22Rv1 (cell line): ENCODE measurements around the gene AANAT.
"Not testable (repeated sequence)": the region's sequence is repeated elsewhere in the genome, so short reads cannot be mapped to it uniquely, and the experiment has no call there.

Experiments used
- H3K27ac ChIP-seq: fragments of 450-650 bp; 2 replicates; pipeline ENCODE4 v1.5.1; 2017
- ZFX ChIP-seq: fragments of 450-650 bp; IDR thresholded peaks from 2 replicates; pipeline ENCODE4 v1.6.1; 2017; ENCODE audit warnings: antibody characterized with exemption, borderline replicate concordance
- TF ChIP-seq, protein P1 (sequence below): fragments of 450-650 bp; IDR thresholded peaks from 2 replicates; pipeline ENCODE4 v1.5.1; 2017; ENCODE audit warnings: mild to moderate bottlenecking

AANAT gene

DNA sequence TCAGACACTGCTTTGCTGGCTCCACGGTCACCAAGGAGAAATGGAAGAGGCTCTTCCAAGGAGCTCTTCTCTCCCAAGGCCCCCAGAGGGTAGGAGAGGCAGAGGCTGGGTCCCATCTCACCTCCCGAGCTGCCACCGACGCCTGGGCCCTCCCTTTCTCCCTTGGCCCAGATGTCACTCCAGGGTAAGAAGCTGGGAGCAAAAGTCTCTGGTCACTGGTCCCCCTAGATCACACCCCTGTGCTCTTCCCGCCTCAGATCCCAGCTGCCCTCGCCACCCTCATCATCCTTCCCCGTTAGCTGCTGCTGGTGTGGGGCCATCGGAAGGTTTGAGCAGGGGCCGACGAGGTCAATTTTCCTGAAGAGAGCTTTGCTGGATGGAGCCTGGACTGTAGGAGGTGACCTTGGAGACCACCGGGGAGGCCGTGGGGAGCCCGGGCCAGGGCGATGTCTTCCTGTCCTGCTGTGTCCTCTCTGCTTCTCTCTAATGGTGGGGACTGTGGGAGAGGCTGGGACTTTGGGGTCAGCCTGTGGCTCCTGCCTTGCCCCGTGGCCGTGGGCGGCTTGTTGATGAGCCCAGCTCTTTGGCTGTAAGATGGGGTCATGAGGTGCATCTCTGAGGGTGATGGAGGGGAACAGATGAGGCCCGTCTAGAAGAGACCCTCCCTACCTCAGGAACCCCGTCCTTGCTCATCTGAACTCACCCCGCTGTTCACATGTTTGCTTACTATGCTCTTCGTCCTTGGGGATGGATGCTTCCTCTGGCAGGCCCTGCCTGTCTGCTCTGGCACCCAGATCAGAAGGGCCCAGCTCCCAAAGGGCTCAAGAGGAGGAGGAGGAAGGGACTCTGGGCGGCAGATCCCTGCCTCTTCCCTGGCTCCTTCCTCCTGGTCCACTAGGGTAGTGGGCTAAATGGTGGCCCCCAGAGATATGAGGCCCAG lies 45.2 kb downstream of the AANAT start:
- TF ChIP-seq, protein P1, sequence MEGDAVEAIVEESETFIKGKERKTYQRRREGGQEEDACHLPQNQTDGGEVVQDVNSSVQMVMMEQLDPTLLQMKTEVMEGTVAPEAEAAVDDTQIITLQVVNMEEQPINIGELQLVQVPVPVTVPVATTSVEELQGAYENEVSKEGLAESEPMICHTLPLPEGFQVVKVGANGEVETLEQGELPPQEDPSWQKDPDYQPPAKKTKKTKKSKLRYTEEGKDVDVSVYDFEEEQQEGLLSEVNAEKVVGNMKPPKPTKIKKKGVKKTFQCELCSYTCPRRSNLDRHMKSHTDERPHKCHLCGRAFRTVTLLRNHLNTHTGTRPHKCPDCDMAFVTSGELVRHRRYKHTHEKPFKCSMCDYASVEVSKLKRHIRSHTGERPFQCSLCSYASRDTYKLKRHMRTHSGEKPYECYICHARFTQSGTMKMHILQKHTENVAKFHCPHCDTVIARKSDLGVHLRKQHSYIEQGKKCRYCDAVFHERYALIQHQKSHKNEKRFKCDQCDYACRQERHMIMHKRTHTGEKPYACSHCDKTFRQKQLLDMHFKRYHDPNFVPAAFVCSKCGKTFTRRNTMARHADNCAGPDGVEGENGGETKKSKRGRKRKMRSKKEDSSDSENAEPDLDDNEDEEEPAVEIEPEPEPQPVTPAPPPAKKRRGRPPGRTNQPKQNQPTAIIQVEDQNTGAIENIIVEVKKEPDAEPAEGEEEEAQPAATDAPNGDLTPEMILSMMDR, result no peak
- TF ChIP-seq ZFX, result no peak

GRCh38 chr17:76513306-76513692 lies 45.9 kb downstream of the AANAT start:
- TF ChIP-seq, protein P1, result no peak
- no peak for TF ChIP-seq ZFX
- no peak overlapping the region for H3K27ac ChIP-seq

More for the DNA sequence above, 45.2 kb downstream of the AANAT start:
- H3K27ac ChIP-seq, result no peak overlapping the region

- H3K27ac ChIP-seq, result not testable (repeated sequence)
These were observed 47.0 kb downstream of the AANAT start for GRCh38 chr17:76514355-76514754.

- TF ChIP-seq, protein P1, result no peak
- TF ChIP-seq ZFX, result no peak
- H3K27ac ChIP-seq, result no peak overlapping the region
These were observed 48.0 kb downstream of the AANAT start for GRCh38 chr17:76515274-76515949.

- TF ChIP-seq, protein P1, result no peak
- no peak for TF ChIP-seq ZFX
- H3K27ac ChIP-seq, result no peak overlapping the region
These were observed 50.2 kb downstream of the AANAT start for GRCh38 chr17:76517638-76518038.

DNA sequence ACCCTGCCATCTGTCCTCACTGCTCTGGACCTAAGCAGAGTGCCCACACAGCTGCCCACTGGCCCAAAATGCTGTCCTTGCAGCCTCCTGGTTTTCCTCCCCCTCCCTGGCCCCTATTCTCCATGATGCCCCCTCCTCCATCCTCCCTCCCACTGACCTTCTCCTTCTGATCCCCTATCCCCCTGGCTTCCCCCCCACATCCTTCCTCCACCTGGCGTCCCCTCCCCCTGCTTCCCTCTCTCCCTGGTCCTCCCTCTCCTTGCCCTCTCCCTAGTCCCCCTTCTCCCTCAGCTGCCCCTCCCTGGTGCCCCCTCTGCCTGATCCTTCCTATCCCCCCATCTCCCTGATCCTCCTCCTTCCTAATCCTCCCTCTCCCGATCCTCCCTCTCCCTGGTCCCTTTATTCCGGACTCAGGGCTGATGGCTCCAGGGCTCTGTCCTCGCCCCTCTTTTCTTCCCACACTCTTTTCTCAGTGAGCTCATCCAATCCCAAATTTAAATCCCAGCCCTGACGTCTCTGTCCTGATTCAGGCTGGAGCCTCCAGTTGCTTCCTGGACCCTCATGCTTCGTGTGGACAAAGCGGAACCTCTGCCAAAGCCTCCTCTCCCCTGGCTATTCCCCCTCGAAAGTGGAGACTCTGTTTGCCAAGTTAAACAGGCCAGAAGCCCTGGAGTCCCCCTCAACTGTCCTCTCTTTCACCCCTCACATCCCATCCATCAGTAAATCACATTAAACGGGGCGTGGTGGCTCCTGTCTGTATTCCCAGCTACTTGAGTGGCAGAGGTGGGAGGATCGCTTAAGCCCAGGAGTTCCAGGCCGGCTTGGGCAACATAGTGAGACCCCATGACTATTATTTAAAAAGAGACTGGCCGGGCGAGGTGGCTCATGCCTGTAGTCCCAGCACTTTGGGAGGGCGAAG lies 51.9 kb downstream of the AANAT start:
- TF ChIP-seq, protein P1, result no peak
- TF ChIP-seq ZFX, result no peak
- H3K27ac ChIP-seq, result no peak overlapping the region
